GM21390 (cell line): ENCODE data around the gene GDPD1.
"Not testable (repeated sequence)": the region's sequence is repeated elsewhere in the genome, so short reads cannot be mapped to it uniquely, and the experiment has no call there.

Experiments
- ATAC-seq: cut with Tn5 transposase; IDR thresholded peaks from one replicate; pipeline ENCODE4 v1.9.1; 2021; ENCODE audit not compliant: unreplicated experiment

The GDPD1 gene

GRCh38 chr17:59311521-59311920 is 91.2 kb downstream of the GDPD1 start:
- ATAC-seq: not testable (repeated sequence)

- no peak for ATAC-seq
These were observed 95.6 kb downstream of the GDPD1 start for GRCh38 chr17:59315866-59316265.
